Suprapubic skin (tissue), 4 donors: Measurements from ENCODE around the gene FAM131C. TPM values are rescaled to one million over a fixed set of nuclear protein-coding genes. Genes with fewer than 3 reads are reported as not detected.

Source experiments
- DNase-seq, 2 donors: peaks; one replicate each; pipeline ENCODE4 v3.0.0-alpha.2; 2019; ENCODE audit warnings: low spot score in 2 of 2
- H3K27ac ChIP-seq: fragments of 200-600 bp; sonication (generic); one replicate; pipeline ENCODE4 v1.5.1; 2019
- H3K27me3 ChIP-seq: fragments of 200-600 bp; sonication (generic); one replicate; pipeline ENCODE4 v1.5.1; 2019
- H3K36me3 ChIP-seq: fragments of 200-600 bp; sonication (generic); one replicate; pipeline ENCODE4 v1.5.1; 2019
- H3K4me1 ChIP-seq: fragments of 200-600 bp; sonication (generic); one replicate; pipeline ENCODE4 v1.5.1; 2019
- H3K4me3 ChIP-seq: fragments of 200-600 bp; sonication (generic); one replicate; pipeline ENCODE4 v1.5.1; 2019; ENCODE audit warnings: mild to moderate bottlenecking
- H3K9me3 ChIP-seq: fragments of 200-600 bp; sonication (generic); one replicate; pipeline ENCODE4 v1.5.1; 2019
- CTCF ChIP-seq, 2 donors: fragments of 200-600 bp in 1 of 2; fragments of 450-650 bp in 1 of 2; sonication (generic) in 1 of 2; IDR thresholded peaks; one replicate each; pipeline ENCODE4 v1.5.1; 2016 to 2019; ENCODE audit warnings: antibody characterized with exemption in 2 of 2, mild to moderate bottlenecking in 1 of 2, moderate library complexity in 1 of 2
- EP300 ChIP-seq: sonication (generic); formaldehyde crosslinking; IDR thresholded peaks from one replicate; pipeline ENCODE4 v1.6.1; 2017; ENCODE audit warnings: antibody characterized with exemption
- POLR2A ChIP-seq, 2 donors: fragments of 450-650 bp; IDR thresholded peaks; one replicate each; pipeline ENCODE4 v1.6.1; 2017; ENCODE audit warnings: antibody characterized with exemption in 2 of 2, mild to moderate bottlenecking in 2 of 2, moderate library complexity in 2 of 2
- POLR2AphosphoS5 ChIP-seq, 3 donors: sonication (generic); formaldehyde crosslinking; IDR thresholded peaks; one replicate each; pipeline ENCODE4 v1.6.1; 2017; ENCODE audit warnings: antibody characterized with exemption in 3 of 3
- WGBS: methylation state at CpG from one replicate; pipeline ENCODE4 v1.1.5; 2018; 5-methylcytosine and 5-hydroxymethylcytosine counted together
- total RNA-seq, 4 donors: library from RNA; depleted of rRNA; stranded (reverse); fragments of >200 nt; gene quantifications; one replicate each; pipeline ENCODE4 v1.1.0, GENCODE V29; 2016

Gene FAM131C
- total RNA-seq, 4 donors from 2014 or later, result 0.72 to 1.6 (median 1.2) TPM; not detected in 1

- DNase-seq, result no peak
- peaks cover 30% of the 10 kb centered on the region for H3K4me1 ChIP-seq
Observed at GRCh38 chr1:16018749-16019643, 54.5 kb downstream of the FAM131C start.

GRCh38 chr1:16018308-16018707 lies 55.1 kb downstream of the FAM131C start:
- Histone ChIP-seq H3K36me3 (no peaks in the 10 kb centered on the region), H3K9me3 (no peaks in the 10 kb centered on the region), H3K4me3 (peak overlapping the region; percentile 8), H3K27ac (peak overlapping the region; percentile 74), H3K4me1 (peaks cover 37% of the 10 kb centered on the region), H3K27me3 (no peaks in the 10 kb centered on the region)
- no peak for DNase-seq
- 56% methylated on average over 4 of the region's 4 CpGs for WGBS
- TF ChIP-seq CTCF (IDR thresholded peaks at IDR 0.05) (no peak), POLR2AphosphoS5 (IDR thresholded peaks at IDR 0.05) (no peak), POLR2A (IDR thresholded peaks at IDR 0.05) (no peak), EP300 (no peak)

More at GRCh38 chr1:16018749-16019643, 54.5 kb downstream of the FAM131C start:
- WGBS, result 77% methylated on average over 21 of the region's 23 CpGs
- H3K4me3 ChIP-seq, result no peak overlapping the region
- peak overlapping the region; percentile 74 for H3K27ac ChIP-seq
- no peaks in the 10 kb centered on the region for H3K27me3 ChIP-seq
- no peak for TF ChIP-seq CTCF (IDR thresholded peaks at IDR 0.05)
- no peak for TF ChIP-seq POLR2AphosphoS5 (IDR thresholded peaks at IDR 0.05)
- no peak for TF ChIP-seq POLR2A (IDR thresholded peaks at IDR 0.05)
- no peak for TF ChIP-seq EP300
- no peaks in the 10 kb centered on the region for H3K9me3 ChIP-seq
- H3K36me3 ChIP-seq, result no peaks in the 10 kb centered on the region

DNA sequence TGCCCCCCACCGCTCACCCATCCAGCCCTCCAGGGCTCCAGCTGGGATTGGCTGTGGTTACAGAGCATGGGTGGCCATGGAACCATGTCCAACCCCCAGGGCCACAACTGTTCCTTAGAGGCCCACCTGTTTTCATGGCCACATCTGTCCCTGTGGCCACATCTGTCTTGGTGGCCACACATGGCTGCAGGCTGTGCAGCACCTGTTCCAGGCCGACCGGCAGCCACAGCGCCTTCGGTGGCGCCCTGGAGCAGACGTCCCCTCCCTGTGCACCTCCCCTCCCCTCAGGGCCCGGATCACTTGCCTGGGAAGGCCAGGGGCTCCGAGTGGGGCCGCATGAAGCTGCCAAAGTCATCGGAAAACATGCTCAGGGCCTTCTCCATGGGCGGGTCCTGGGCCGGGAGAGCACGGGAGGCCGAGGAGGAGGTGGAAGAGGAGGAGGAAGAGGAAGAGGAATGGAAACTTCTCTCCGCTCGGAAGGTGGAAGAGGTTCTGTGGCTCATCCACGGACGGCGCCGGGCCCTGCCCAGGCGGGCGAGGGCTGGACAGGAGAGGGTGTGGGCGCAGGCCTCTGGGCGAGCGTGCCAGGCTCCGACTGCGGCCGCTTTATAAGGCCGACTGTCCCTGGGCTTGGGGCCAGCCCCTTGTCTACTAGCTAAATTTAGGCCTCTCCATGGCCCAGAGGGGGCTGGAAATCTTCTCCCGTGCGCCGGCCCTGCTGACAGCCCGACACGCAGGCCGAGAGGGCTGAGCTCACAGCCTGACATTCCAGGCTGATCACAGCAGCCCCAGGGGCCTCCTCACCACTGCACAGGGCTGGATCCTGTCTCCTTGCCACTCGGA lies 55.8 kb downstream of the FAM131C start, which contains the start of gene HSPB7:
Gene HSPB7 (minus strand): TSS at position 583 of the 843 bp plus-strand sequence. CDS start 80 bp downstream, at position 503.
- Histone ChIP-seq H3K27me3 (no peaks in the 10 kb centered on the region), H3K27ac (peak within 1 kb of the TSS; percentile 74), H3K36me3 (no peaks in the 10 kb centered on the region), H3K4me1 (peaks cover 43% of the 10 kb centered on the region), H3K4me3 (peak within 1 kb of the TSS; percentile 8), H3K9me3 (no peaks in the 10 kb centered on the region)
- DNase-seq, result peak in 1 of 2 donors; percentile 82
- WGBS, result 26% methylated on average over 29 of the region's 37 CpGs
- TF ChIP-seq POLR2AphosphoS5 (IDR thresholded peaks at IDR 0.05) (no peak), EP300 (peak; percentile 26)

DNA sequence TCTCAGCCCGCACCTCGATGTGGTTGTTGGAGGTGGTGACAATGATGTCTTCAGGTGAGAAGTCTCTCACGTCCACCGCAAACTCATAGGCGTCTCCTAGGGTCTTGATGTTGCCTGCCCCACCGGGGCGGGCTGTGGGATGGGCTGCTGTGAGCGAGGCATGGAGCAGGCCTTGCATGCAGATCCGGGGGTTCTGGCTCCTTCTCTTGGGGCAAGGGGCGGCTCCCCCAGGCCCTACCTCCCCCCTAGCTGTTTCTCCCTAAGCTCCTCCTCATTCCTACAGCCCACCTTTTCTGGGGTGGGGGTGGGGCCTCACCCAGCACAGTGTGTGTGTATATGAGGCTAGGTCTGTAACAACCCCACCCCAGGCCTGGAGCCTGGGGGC lies 56.4 kb downstream of the FAM131C start:
- H3K36me3 ChIP-seq, result no peaks in the 10 kb centered on the region
- 92% methylated on average over 5 of the region's 10 CpGs for WGBS
- H3K4me1 ChIP-seq, result peaks cover 49% of the 10 kb centered on the region
- H3K4me3 ChIP-seq, result no peak overlapping the region
- H3K9me3 ChIP-seq, result no peaks in the 10 kb centered on the region
- TF ChIP-seq CTCF (IDR thresholded peaks at IDR 0.05), result no peak
- no peak for TF ChIP-seq POLR2AphosphoS5 (IDR thresholded peaks at IDR 0.05)
- TF ChIP-seq EP300, result no peak
- TF ChIP-seq POLR2A (IDR thresholded peaks at IDR 0.05), result no peak
- no peaks in the 10 kb centered on the region for H3K27me3 ChIP-seq
- peak overlapping the region; percentile 74 for H3K27ac ChIP-seq
- DNase-seq, result no peak

- peak overlapping the region; percentile 8 for H3K27ac ChIP-seq
Observed at GRCh38 chr1:16015960-16016901, 57.2 kb downstream of the FAM131C start.

More at GRCh38 chr1:16015960-16016901, 57.2 kb downstream of the FAM131C start:
- Histone ChIP-seq H3K4me1 (peaks cover 49% of the 10 kb centered on the region), H3K36me3 (no peaks in the 10 kb centered on the region), H3K4me3 (no peak overlapping the region), H3K9me3 (no peaks in the 10 kb centered on the region), H3K27me3 (no peaks in the 10 kb centered on the region)
- peak; percentile 82 for TF ChIP-seq EP300
- no peak for TF ChIP-seq CTCF (IDR thresholded peaks at IDR 0.05)
- no peak for TF ChIP-seq POLR2AphosphoS5 (IDR thresholded peaks at IDR 0.05)
- no peak for DNase-seq
- WGBS, result 72% methylated on average over 18 of the region's 23 CpGs
